Measurements from ENCODE around the gene TEX29.

DNA sequence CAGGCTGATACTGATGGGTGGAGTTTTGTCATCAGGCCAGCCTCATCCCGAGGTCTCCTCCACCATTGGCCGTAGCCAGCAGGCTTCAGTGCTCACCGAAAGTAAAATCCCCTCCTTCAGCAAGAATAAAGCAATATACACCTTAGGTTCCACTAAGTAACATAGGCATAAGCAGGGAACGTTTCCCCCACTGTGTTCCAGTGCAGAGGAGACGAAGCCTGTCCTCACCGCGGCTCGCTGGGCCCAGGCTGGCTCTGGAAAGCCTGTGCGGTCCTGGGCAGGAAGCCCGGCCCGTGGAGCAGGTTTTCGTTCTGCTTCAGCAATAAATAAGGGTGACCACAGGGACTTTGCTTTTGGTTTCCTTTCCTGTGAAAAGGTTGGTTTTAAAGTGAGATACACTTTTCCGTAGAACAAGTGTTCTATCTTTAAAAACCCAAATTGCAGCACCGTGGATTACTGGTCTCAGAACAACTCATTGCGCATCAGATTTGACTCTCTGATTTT, 16.3 kb upstream of the TEX29 start:
- TF ChIP-seq, protein P1, sequence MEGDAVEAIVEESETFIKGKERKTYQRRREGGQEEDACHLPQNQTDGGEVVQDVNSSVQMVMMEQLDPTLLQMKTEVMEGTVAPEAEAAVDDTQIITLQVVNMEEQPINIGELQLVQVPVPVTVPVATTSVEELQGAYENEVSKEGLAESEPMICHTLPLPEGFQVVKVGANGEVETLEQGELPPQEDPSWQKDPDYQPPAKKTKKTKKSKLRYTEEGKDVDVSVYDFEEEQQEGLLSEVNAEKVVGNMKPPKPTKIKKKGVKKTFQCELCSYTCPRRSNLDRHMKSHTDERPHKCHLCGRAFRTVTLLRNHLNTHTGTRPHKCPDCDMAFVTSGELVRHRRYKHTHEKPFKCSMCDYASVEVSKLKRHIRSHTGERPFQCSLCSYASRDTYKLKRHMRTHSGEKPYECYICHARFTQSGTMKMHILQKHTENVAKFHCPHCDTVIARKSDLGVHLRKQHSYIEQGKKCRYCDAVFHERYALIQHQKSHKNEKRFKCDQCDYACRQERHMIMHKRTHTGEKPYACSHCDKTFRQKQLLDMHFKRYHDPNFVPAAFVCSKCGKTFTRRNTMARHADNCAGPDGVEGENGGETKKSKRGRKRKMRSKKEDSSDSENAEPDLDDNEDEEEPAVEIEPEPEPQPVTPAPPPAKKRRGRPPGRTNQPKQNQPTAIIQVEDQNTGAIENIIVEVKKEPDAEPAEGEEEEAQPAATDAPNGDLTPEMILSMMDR (IDR thresholded peaks at IDR 0.05), result no peak
- TF ChIP-seq POLR2AphosphoS5 (IDR thresholded peaks at IDR 0.05; ENCODE audit: low read depth, low read length) (no peak), ELF1 (IDR thresholded peaks at IDR 0.05) (no peak), NFIC (IDR thresholded peaks at IDR 0.05; ENCODE audit: borderline replicate concordance) (no peak), JUND (IDR thresholded peaks at IDR 0.05) (no peak), YY1 (IDR thresholded peaks at IDR 0.05; ENCODE audit: low read depth) (no peak), RFX5 (IDR thresholded peaks at IDR 0.05; ENCODE audit: low read length) (no peak)
- TF ChIP-seq, protein P2, sequence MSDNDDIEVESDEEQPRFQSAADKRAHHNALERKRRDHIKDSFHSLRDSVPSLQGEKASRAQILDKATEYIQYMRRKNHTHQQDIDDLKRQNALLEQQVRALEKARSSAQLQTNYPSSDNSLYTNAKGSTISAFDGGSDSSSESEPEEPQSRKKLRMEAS (IDR thresholded peaks at IDR 0.05; ENCODE audit: low read depth), result no peak
- TF ChIP-seq, protein P3, sequence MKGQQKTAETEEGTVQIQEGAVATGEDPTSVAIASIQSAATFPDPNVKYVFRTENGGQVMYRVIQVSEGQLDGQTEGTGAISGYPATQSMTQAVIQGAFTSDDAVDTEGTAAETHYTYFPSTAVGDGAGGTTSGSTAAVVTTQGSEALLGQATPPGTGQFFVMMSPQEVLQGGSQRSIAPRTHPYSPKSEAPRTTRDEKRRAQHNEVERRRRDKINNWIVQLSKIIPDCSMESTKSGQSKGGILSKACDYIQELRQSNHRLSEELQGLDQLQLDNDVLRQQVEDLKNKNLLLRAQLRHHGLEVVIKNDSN (IDR thresholded peaks at IDR 0.05; ENCODE audit: borderline replicate concordance, low read depth), result no peak
- TF ChIP-seq, protein P4, sequence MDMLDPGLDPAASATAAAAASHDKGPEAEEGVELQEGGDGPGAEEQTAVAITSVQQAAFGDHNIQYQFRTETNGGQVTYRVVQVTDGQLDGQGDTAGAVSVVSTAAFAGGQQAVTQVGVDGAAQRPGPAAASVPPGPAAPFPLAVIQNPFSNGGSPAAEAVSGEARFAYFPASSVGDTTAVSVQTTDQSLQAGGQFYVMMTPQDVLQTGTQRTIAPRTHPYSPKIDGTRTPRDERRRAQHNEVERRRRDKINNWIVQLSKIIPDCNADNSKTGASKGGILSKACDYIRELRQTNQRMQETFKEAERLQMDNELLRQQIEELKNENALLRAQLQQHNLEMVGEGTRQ (IDR thresholded peaks at IDR 0.05; ENCODE audit: borderline replicate concordance, low read depth, low read length), result no peak

All from SK-N-SH (cell line).